Parathyroid adenoma (tissue), 2 donors: ENCODE measurements around the gene PTDSS2.

ENCODE experiments used
- H2AFZ ChIP-seq: fragments of 300-600 bp; sonication (generic); one replicate; pipeline ENCODE4 v1.7.0; 2017; ENCODE audit warnings: antibody characterized with exemption, mild to moderate bottlenecking
- H3K27ac ChIP-seq: fragments of 300-600 bp; sonication (generic); one replicate; pipeline ENCODE4 v1.7.0; 2017
- H3K27me3 ChIP-seq: fragments of 300-600 bp; sonication (generic); one replicate; pipeline ENCODE4 v1.7.0; 2017; ENCODE audit warnings: low read length; ENCODE audit not compliant: control insufficient read depth, insufficient read depth
- H3K36me3 ChIP-seq: fragments of 300-600 bp; sonication (generic); one replicate; pipeline ENCODE4 v1.7.0; 2017; ENCODE audit warnings: low read length; ENCODE audit not compliant: control insufficient read depth, insufficient read depth
- H3K4me1 ChIP-seq: fragments of 300-600 bp; sonication (generic); one replicate; pipeline ENCODE4 v1.7.0; 2017; ENCODE audit warnings: control low read depth
- H3K4me2 ChIP-seq: fragments of 300-600 bp; sonication (generic); one replicate; pipeline ENCODE4 v1.7.0; 2017; ENCODE audit warnings: low read length
- H3K4me3 ChIP-seq: fragments of 300-600 bp; sonication (generic); one replicate; pipeline ENCODE4 v1.7.0; 2017; ENCODE audit warnings: low read depth, low read length
- H3K79me2 ChIP-seq: fragments of 300-600 bp; sonication (generic); one replicate; pipeline ENCODE4 v1.7.0; 2017; ENCODE audit warnings: control low read depth
- H3K9ac ChIP-seq: fragments of 300-600 bp; sonication (generic); one replicate; pipeline ENCODE4 v1.7.0; 2017; ENCODE audit warnings: mild to moderate bottlenecking
- H3K9me3 ChIP-seq: fragments of 300-600 bp; sonication (generic); one replicate; pipeline ENCODE4 v1.7.0; 2017; ENCODE audit warnings: low read length; ENCODE audit not compliant: control insufficient read depth
- CTCF ChIP-seq: fragments of 300-600 bp; sonication (generic); IDR thresholded peaks from one replicate; pipeline ENCODE4 v1.7.0; 2017; ENCODE audit warnings: antibody characterized with exemption, mild to moderate bottlenecking
- donor health status: primary hyperparathyroidism.

The PTDSS2 gene

GRCh38 chr11:439315-440064 is 10.6 kb upstream of the PTDSS2 start:
- no peaks in the 10 kb centered on the region for H3K36me3 ChIP-seq
- no peak overlapping the region for H3K4me3 ChIP-seq
- H3K4me2 ChIP-seq = no peak overlapping the region
- no peaks in the 10 kb centered on the region for H3K4me1 ChIP-seq
- no peak overlapping the region for H2AFZ ChIP-seq
- no peaks in the 10 kb centered on the region for H3K27me3 ChIP-seq
- no peaks in the 10 kb centered on the region for H3K9me3 ChIP-seq
- no peak overlapping the region for H3K9ac ChIP-seq
- H3K79me2 ChIP-seq = no peaks in the 10 kb centered on the region
- TF ChIP-seq CTCF = no peak
- no peak overlapping the region for H3K27ac ChIP-seq

- H3K4me2 ChIP-seq = no peak overlapping the region
- no peaks in the 10 kb centered on the region for H3K4me1 ChIP-seq
- no peaks in the 10 kb centered on the region for H3K9me3 ChIP-seq
- no peaks in the 10 kb centered on the region for H3K79me2 ChIP-seq
- no peaks in the 10 kb centered on the region for H3K36me3 ChIP-seq
- no peak for TF ChIP-seq CTCF
- no peak overlapping the region for H2AFZ ChIP-seq
- H3K9ac ChIP-seq = no peak overlapping the region
- H3K4me3 ChIP-seq = no peak overlapping the region
- no peak overlapping the region for H3K27ac ChIP-seq
- no peaks in the 10 kb centered on the region for H3K27me3 ChIP-seq
These were observed 9.7 kb upstream of the PTDSS2 start for GRCh38 chr11:440065-441042.

GRCh38 chr11:441043-441417 is 9.0 kb upstream of the PTDSS2 start:
- H3K79me2 ChIP-seq = no peaks in the 10 kb centered on the region
- no peaks in the 10 kb centered on the region for H3K27me3 ChIP-seq
- no peaks in the 10 kb centered on the region for H3K9me3 ChIP-seq
- H3K9ac ChIP-seq = no peak overlapping the region
- H3K4me2 ChIP-seq = no peak overlapping the region
- no peak overlapping the region for H3K27ac ChIP-seq
- H3K4me3 ChIP-seq = no peak overlapping the region
- H3K36me3 ChIP-seq = no peaks in the 10 kb centered on the region
- no peaks in the 10 kb centered on the region for H3K4me1 ChIP-seq
- TF ChIP-seq CTCF = no peak
- H2AFZ ChIP-seq = no peak overlapping the region

GRCh38 chr11:441418-442274 is 8.4 kb upstream of the PTDSS2 start, which contains the start of gene ANO9:
Gene ANO9 (minus strand): TSS chr11:442011. CDS start chr11:441926, 85 bp downstream.
- H3K36me3 ChIP-seq = no peaks in the 10 kb centered on the region
- no peaks in the 10 kb centered on the region for H3K9me3 ChIP-seq
- no peak within 1 kb of the TSS for H3K27ac ChIP-seq
- no peaks in the 10 kb centered on the region for H3K79me2 ChIP-seq
- no peak within 1 kb of the TSS for H3K4me2 ChIP-seq
- no peaks in the 10 kb centered on the region for H3K4me1 ChIP-seq
- H3K9ac ChIP-seq = no peak within 1 kb of the TSS
- TF ChIP-seq CTCF = no peak
- no peak within 1 kb of the TSS for H3K4me3 ChIP-seq
- no peaks in the 10 kb centered on the region for H3K27me3 ChIP-seq
- H2AFZ ChIP-seq = no peak within 1 kb of the TSS
